HCEC 1CT (cell line): Measurements from ENCODE around the gene PAPPA2.
A peak's percentile ranks its signal among the peaks of the same experiment; 100 is the strongest.

Experiments
- DNase-seq: peaks from one replicate; pipeline ENCODE4 v3.0.0-alpha.2; 2017

Gene PAPPA2

GRCh38 chr1:176826265-176826664, 363.3 kb downstream of the PAPPA2 start:
- peak; percentile 9 for DNase-seq

- no peak for DNase-seq
These were observed 366.3 kb downstream of the PAPPA2 start for GRCh38 chr1:176829261-176829660.

GRCh38 chr1:176831150-176831549, 368.2 kb downstream of the PAPPA2 start:
- DNase-seq: no peak

GRCh38 chr1:176837708-176838107, 374.7 kb downstream of the PAPPA2 start:
- no peak for DNase-seq

GRCh38 chr1:176838276-176838995, 375.5 kb downstream of the PAPPA2 start:
- no peak for DNase-seq

GRCh38 chr1:176839216-176839615, 376.2 kb downstream of the PAPPA2 start:
- no peak for DNase-seq

- no peak for DNase-seq
These were observed 378.3 kb downstream of the PAPPA2 start for GRCh38 chr1:176841238-176841637.

DNA sequence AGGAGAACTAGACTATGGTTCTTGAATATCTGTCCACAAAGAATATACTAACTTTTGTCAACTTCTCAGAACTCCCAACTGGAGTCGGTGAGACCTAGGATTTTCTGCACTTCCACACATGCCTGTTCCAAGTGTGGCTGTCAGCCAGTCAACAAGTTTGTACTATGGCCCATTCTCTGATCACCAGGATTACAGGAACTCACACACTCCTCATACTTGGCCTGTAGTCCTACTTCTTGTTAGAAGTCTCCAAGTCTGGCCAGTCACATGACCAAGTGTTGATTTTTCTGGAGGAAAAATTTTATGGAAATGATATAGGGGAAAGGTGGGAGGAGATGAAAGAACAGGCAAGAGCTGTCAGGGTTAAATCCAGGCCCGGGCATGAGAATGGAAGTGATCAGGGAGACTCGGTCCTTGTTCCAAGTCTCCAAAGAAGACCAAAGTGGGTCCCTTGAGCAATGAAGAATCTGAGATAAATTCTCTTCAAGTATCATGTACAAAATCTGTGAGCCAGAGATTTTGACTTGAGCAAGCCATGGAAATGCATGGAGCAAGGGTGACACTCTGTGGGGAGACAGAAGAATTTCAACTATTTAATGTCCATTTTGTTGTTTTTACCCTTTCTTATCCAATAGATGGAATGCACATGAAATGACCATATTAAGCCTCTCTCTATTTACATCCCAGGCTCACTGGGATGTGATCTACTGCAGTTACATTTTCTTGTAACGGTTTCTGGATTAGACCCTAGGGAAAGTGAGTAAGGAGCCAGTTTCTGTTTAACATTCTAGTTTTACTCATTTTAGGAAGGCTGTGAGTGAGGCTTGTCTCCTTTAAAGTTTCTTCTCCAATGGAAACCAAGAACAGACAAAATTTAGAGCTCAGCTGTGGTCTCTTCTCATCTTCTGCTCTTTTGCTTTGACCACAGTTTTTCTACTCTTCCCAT, 380.6 kb downstream of the PAPPA2 start:
- peak; percentile 41 for DNase-seq

- no peak for DNase-seq
These were observed 384.1 kb downstream of the PAPPA2 start for GRCh38 chr1:176847052-176847451.

DNA sequence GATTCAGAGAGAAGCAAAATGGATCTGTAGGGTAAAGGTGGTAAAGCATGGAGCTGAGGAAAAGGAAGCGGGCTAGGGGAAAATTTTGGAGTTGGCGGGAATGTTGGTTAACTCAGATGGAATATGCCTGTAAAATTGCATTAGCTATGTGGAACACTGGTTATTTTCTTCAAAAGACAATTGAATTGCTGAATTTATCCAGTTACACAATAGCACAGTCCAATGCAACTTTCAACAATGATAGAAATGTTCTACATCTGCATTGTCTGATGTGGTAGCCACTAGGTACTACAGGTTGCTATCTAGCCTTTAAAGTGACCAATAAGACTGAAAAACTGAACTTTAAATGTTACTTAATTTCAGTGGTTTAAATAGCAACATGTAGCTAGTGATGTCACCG, 386.3 kb downstream of the PAPPA2 start:
- DNase-seq: no peak

- no peak for DNase-seq
These were observed 387.9 kb downstream of the PAPPA2 start for GRCh38 chr1:176850871-176851270.

DNA sequence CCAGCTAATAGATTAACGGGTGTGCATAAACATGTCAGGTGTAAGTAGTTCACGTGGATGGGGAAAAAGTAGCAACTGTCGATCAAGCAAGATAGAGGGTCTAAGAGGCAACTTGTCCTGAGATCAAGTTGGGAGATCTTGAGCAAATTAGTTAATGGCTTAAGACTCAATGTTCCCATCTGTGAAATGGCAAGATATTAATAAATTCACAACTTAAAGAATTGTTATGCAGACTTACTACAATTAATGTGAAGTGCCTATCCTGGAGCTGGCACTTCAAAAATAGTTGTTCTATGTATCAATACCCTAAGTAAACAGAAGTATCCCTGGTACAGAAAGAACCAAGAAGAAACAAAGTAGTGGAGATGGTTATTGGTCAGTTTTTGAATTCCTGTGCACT, 389.1 kb downstream of the PAPPA2 start:
- DNase-seq: no peak

- DNase-seq: no peak
These were observed 390.5 kb downstream of the PAPPA2 start for GRCh38 chr1:176853503-176853902.

DNA sequence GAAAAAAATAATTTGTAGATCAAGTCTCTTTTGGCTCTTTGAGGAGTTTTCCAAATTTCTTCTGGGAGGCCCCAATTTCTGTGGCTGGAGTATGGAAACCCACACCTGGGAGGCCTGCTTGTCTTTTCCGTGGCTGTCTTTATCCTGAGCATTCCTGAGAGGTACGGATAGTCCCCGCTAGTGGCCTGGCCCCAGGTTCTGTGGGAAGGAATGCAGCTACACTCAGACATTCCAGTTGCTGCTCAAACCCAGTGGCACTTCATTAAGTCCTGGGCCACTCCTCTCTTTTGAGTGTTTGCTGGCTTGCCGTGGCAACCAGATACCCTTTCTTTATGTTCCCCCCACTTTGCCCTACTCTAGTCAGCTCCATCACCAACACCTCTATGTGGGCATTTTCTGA, 391.1 kb downstream of the PAPPA2 start:
- no peak for DNase-seq

DNA sequence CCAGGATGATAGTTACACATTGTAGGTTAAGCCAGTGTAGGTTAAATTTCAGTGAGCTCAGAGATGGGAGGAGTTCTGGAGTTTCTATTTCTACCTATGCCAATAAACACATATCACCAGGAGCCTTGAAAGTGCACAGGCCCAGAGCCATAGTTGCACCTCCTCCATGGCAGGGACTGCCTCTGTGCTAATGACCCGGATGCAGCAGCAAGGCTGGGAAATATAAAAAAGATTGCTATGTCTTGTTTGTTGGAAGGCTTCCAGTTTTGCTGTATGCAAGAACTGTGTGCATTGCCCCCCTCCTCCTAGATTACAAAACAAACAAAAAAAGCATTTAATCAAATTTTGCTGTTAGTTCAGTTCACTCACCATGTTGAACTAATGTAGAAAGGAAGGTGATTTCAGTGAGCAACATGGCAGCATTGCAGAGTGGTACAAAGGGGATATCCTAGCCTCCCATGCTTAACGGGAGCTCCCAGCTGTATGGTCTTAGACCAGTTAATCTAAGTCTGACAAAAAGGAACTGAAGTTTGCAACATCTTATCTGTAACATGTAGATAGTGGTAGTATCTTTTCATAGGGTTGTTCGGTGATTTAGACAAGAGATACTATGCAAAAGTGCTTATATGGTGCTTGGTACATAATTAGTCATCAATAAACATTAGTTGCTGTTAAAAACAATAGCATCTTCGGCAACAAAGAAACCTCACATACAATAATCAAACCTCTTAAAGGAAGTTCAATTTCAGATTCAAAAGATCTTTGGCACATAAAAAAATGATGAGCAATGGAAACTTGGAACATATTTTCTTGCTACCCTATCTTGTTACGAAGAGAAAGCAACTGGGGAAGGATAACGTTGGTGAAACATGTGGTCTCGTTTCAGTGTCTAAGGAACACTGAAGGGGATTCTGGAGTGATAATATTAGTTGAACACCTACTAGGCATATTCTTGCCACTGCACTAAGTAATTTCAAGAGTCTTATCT, 392.1 kb downstream of the PAPPA2 start:
- no peak for DNase-seq

DNA sequence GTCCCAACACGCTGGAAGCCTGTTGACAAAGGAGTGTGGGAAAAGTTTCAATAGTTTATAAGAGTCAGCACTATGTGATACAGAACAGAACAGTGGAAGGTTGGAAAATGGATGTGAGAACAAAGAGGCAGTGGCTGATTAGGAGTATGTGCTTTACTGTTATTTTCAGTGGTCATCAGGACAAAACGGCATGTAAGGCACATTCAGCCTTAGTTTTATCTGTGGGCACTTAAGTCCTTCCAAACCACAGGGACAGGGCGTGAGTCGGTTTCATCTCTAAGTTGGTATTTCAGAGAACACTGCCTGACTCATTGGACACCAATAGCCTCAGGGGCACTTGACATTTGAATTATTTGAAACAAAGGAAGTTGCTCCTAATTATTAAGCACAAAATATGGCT, 394.7 kb downstream of the PAPPA2 start:
- no peak for DNase-seq

DNA sequence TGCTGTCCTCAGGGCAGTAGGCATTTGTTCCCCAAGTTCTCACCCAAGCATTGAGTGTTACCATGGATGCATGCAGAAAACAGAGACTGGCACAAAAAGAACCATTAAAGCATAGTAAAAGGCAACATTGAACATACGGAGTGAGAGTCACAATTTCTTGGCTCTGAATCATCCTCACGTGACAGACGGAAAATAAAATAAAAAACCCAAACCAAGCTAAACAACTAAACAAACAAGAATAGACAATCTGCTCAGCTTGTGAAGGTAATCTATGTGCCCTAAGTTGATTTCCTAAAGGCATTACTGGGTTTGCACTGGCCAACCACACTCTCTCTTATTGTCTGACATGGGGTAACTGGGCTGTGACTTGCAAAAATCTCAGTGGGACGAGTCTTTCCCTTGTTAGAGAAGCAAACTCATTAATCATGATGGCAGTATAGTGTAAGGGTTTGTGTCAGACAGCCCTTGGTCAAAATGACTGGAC, 395.5 kb downstream of the PAPPA2 start:
- no peak for DNase-seq

DNA sequence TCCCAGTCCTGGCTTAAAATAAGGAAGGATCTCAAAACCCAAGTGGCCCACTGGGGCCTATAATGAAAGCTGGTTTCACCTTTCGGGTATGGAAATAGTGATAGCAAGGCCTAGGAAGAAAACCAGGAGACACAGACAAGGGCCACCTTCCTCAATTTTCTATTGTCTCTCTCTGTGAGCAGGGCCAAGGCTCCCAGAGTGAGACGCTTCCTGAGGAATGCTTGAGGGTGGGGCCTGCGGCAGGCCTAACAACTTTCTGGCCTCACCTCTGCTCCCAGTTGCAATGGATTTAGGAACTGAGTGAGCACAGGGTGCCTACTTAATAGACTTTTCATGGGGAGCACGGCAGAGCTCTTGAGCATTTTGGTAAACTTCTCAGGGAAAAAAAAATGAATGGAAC, 400.6 kb downstream of the PAPPA2 start:
- no peak for DNase-seq

DNA sequence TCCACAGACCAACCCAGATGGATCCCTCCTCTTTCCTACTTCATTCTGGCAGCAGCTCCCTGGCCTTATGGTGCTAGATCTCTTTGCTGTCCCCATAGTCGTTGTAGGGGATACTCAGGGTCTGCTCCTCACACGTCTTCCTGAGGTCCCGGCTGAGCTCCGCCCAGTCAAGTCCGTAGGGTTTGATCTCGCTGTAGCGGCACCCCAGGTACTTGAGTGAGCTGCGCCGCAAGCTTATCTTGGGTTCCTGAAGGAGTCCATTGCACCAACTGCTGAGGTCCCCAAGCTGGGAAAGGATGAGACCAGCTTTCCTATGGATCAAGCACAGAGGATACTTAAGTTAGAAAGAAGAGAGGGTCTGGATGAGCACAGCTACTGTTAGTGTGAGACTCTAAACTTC, 401.2 kb downstream of the PAPPA2 start:
- no peak for DNase-seq

GRCh38 chr1:176866011-176866714, 403.2 kb downstream of the PAPPA2 start:
- DNase-seq: no peak

GRCh38 chr1:176869577-176869976, 406.6 kb downstream of the PAPPA2 start:
- no peak for DNase-seq

DNA sequence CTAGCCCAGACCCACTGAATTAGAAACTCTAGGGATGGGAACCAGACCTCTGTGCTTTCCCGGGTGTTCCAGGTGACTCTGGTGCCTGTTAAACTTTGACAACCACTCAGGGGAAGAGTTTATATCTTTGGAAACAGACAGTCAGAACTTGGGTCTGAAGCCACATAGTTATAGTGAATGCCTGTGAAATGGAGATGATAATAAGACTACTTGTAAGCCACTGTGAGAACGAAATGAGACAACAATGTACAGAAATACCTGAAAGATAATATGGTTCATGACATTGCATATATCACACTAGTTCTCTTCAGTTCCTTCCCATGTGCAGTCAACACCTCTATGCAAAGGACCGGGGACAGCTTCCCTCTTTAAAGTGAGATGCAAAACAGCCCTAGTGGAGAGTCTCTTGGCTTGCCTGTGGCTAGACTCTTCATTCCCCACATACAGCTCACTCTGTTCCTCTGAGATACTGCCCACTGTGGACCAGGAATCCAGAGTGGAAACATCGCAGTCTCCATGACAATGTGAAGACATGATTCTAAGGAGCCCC, 414.1 kb downstream of the PAPPA2 start:
- DNase-seq: no peak
